GM12878 (cell line): ENCODE data around the gene ABCA2. TPM values are rescaled to one million over a fixed set of nuclear protein-coding genes. Genes with fewer than 3 reads are reported as not detected.

ENCODE experiments used
- ATAC-seq: fragments of 200-7000 bp; cut with Tn5 transposase; 3 replicates; pipeline ENCODE4 v1.9.1; 2020; ENCODE audit warnings: mild to moderate bottlenecking, moderate library complexity
- BruUV-seq: library from RNA; stranded (reverse); fragments of 400-500 nt; replicated peaks from 2 replicates; lab custom pipeline; 2021; lab: Mats Ljungman, UMichigan
- CTCF ChIA-PET: fragments of 300-600 bp; sonication (Branson Sonifier 250); formaldehyde crosslinking; extraction: SDS; loops from one replicate; lab custom pipeline; 2021; ENCODE audit warnings: inconsistent platforms; lab: Yijun Ruan, JAX
- POLR2A ChIA-PET: fragments of 350-600 bp; formaldehyde crosslinking; extraction: SDS; loops from one replicate; lab custom pipeline; 2021; ENCODE audit warnings: inconsistent platforms; lab: Charles Lee
- RAD21 ChIA-PET: fragments of 300-600 bp; sonication (Branson Sonifier 250); formaldehyde crosslinking; loops from one replicate; lab custom pipeline; 2023; ENCODE audit warnings: antibody characterized with exemption; ENCODE audit not compliant: unreplicated experiment; lab: Charles Lee
- SMC1A ChIA-PET: fragments of 300-600 bp; sonication (Branson Sonifier 250); formaldehyde crosslinking; loops from one replicate; lab custom pipeline; 2023; ENCODE audit not compliant: unreplicated experiment, uncharacterized antibody; lab: Charles Lee
- DNase-seq: peaks from one replicate; pipeline ENCODE4 v3.0.0-alpha.2; 2011; ENCODE audit warnings: low read depth, low spot score
- FAIRE-seq: peaks from 3 replicates; lab custom pipeline; 2011; peaks lifted over from hg19 to GRCh38; lab: Jason Lieb, UNC
- H2AFZ ChIP-seq: 2 replicates; pipeline ENCODE4 v1.6.0; 2011; ENCODE audit warnings: low read depth, low read length, control low read depth; ENCODE audit not compliant: control insufficient read depth
- H3K27ac ChIP-seq: 2 replicates; pipeline ENCODE4 v1.5.1; 2011; ENCODE audit warnings: control low read depth; ENCODE audit not compliant: control insufficient read depth, insufficient read depth
- H3K27me3 ChIP-seq, 2 experiments: replicated peaks in 1 of 2; 2 replicates each; pipeline versions ENCODE4 v1.6.0 to v1.6.1; 2011; ENCODE audit warnings: low read length in 1 of 2; ENCODE audit not compliant: control insufficient read depth in 2 of 2, insufficient read depth in 2 of 2
- H3K36me3 ChIP-seq, 2 experiments: 2 replicates each; pipeline ENCODE4 v1.5.1; 2011; ENCODE audit warnings: low read length in 1 of 2; ENCODE audit not compliant: control insufficient read depth in 2 of 2, insufficient read depth in 2 of 2
- H3K4me1 ChIP-seq: 2 replicates; pipeline ENCODE4 v1.6.1; 2011; ENCODE audit warnings: mild to moderate bottlenecking, low read length, moderate library complexity, mixed read lengths; ENCODE audit not compliant: control insufficient read depth, insufficient read depth
- H3K4me2 ChIP-seq: 2 replicates; pipeline ENCODE4 v1.6.0; 2011; ENCODE audit warnings: control low read depth; ENCODE audit not compliant: control insufficient read depth, insufficient read depth
- H3K4me3 ChIP-seq: fragments of 200-600 bp; sonication (generic); 2 replicates; pipeline ENCODE4 v1.5.1; 2016
- H3K79me2 ChIP-seq: 2 replicates; pipeline ENCODE4 v1.6.0; 2011; ENCODE audit warnings: low read length; ENCODE audit not compliant: control insufficient read depth, insufficient read depth
- H3K9ac ChIP-seq: 2 replicates; pipeline ENCODE4 v1.8.0; 2011; ENCODE audit warnings: low read length, control low read depth, mixed read lengths; ENCODE audit not compliant: control insufficient read depth, insufficient read depth
- H3K9me3 ChIP-seq: replicated peaks from 3 replicates; pipeline ENCODE4 v1.5.1; 2011; ENCODE audit warnings: mild to moderate bottlenecking, low read length; ENCODE audit not compliant: control insufficient read depth, insufficient read depth
- H4K20me1 ChIP-seq: 2 replicates; pipeline ENCODE4 v1.6.0; 2011; ENCODE audit not compliant: control insufficient read depth, insufficient read depth
- BRCA1 ChIP-seq: IDR thresholded peaks from 2 replicates; pipeline ENCODE4 v1.6.1; 2011; ENCODE audit warnings: low read depth, low read length, improper control_type of control experiment
- DPF2 ChIP-seq: fragments of 450-650 bp; IDR thresholded peaks from 2 replicates; pipeline ENCODE4 v1.6.1; 2017; ENCODE audit warnings: mild to moderate bottlenecking
- ETV6 ChIP-seq, 2 experiments: fragments of 450-650 bp in 1 of 2; IDR thresholded peaks in 1 of 2; conservative IDR thresholded peaks in 1 of 2; 2 replicates each; pipeline ENCODE4 v1.6.1; 2014; ENCODE audit warnings: antibody characterized with exemption in 1 of 2, borderline replicate concordance in 1 of 2, low read depth in 1 of 2, mild to moderate bottlenecking in 1 of 2, moderate library complexity in 1 of 2
- IKZF2 ChIP-seq, 2 experiments: fragments of 450-650 bp; IDR thresholded peaks; 2 replicates each; pipeline ENCODE4 v1.6.1; 2017; ENCODE audit warnings: mild to moderate bottlenecking in 2 of 2, moderate library complexity in 2 of 2
- JUNB ChIP-seq: IDR thresholded peaks from 2 replicates; pipeline ENCODE4 v1.6.1; 2016; ENCODE audit warnings: antibody characterized with exemption, mild to moderate bottlenecking
- NFYB ChIP-seq: IDR thresholded peaks from 2 replicates; pipeline ENCODE4 v1.6.1; 2011; ENCODE audit warnings: low read depth, mild to moderate bottlenecking, low read length, improper control_type of control experiment, moderate library complexity; ENCODE audit not compliant: insufficient read depth
- NR2C2 ChIP-seq: IDR thresholded peaks from 2 replicates; pipeline ENCODE4 v1.6.1; 2011; ENCODE audit warnings: borderline replicate concordance, low read depth; ENCODE audit not compliant: control insufficient read depth, insufficient read length
- POU2F2 ChIP-seq: IDR thresholded peaks from 3 replicates; pipeline ENCODE4 v1.6.1; 2011; ENCODE audit warnings: low read depth, mild to moderate bottlenecking, low read length, borderline replicate concordance
- WGBS: methylation state at CpG from one replicate; pipeline ENCODE4 v1.1.6; 2016; ENCODE audit warnings: low lambda C conversion rate; ENCODE audit not compliant: insufficient replicate concordance, insufficient coverage; ENCODE audit errors: missing lambda C conversion rate; 5-methylcytosine and 5-hydroxymethylcytosine counted together
- in situ Hi-C: fragments of 300-500 bp; cut with MboI; formaldehyde crosslinking; loops from 9 replicates; pipeline ENCODE4 v1.14.3; 2018; ENCODE audit warnings: mixed read lengths
- intact Hi-C: fragments of 100-400 bp; cut with micrococcal nuclease; formaldehyde crosslinking; loops from one replicate; pipeline ENCODE4 v1.14.2; 2022; ENCODE audit not compliant: unreplicated experiment
- polyA plus RNA-seq, 11 experiments: library from polyadenylated mRNA; depleted of rRNA in 4 of 11; unstranded in 6 of 11; stranded (reverse) in 5 of 11; fragments of >200 nt; fragmentation: Nextera tagmentation in 4 of 11; fragmentation: Illumina TruSeq in 1 of 11; extraction: Ambion mirVana in 4 of 11; extraction: Trizol in 1 of 11; gene quantifications; 1 replicate in 1 of 11; 2 replicates in 10 of 11; pipeline versions ENCODE4 v1.2.1 to v1.2.3, GENCODE V29; 2011 to 2016; ENCODE audit warnings: inconsistent platforms in 2 of 11, missing spikeins in 2 of 11, low read depth in 1 of 11
- total RNA-seq, 4 experiments: library from RNA; depleted of rRNA in 3 of 4; stranded (reverse); fragments of >200 nt in 3 of 4; fragmentation: Illumina TruSeq in 1 of 4; extraction: Trizol in 1 of 4; gene quantifications; 2 replicates each; pipeline versions ENCODE4 v1.2.1 to v1.2.3, GENCODE V29; 2013 to 2021
- TF ChIP-seq, protein P1 (sequence below): IDR thresholded peaks from 2 replicates; pipeline ENCODE4 v1.6.1; 2012; ENCODE audit warnings: improper control_type of control experiment, low read depth, low read length; ENCODE audit not compliant: insufficient replicate concordance

Gene ABCA2
- total and polyA plus RNA-seq, 10 of the 15 experiments (the other 5 are each of a cell fraction or from before 2014, with no cell fraction given), result 0.13 to 2.6 (median 0.71) TPM; not detected in 2

- H3K27ac ChIP-seq, result no peak overlapping the region
- DNase-seq, result no peak
- ChIA-PET CTCF (no interaction called here), RAD21 (no interaction called here), POLR2A (interaction anchor here (0.7 kb wide), 1 partner anchor 175 kb away, joined by 5 read pairs; no protein-coding TSS in a partner anchor), SMC1A (no interaction called here)
- in situ Hi-C loops (no loop called here), intact Hi-C loops (no loop called here)
- TF ChIP-seq NR2C2, result no peak
- TF ChIP-seq IKZF2 (IDR thresholded peaks at IDR 0.05), result no peak
- no peak for TF ChIP-seq POU2F2
- no peak overlapping the region for H3K4me2 ChIP-seq
- H3K4me1 ChIP-seq, result no peaks in the 10 kb centered on the region
- H4K20me1 ChIP-seq, result peaks cover 3% of the 10 kb centered on the region; the same call in 1 of the 2 replicates
- H3K9me3 ChIP-seq, result no peaks in the 10 kb centered on the region
- WGBS, result 13% methylated on average over 43 of the region's 48 CpGs
- ATAC-seq, result no peak
- peaks cover 5 to 6% of the 10 kb centered on the region in 2 experiments for H3K27me3 ChIP-seq
- H3K9ac ChIP-seq, result no peak overlapping the region
- BruUV-seq, result no TSS peak
- no peak overlapping the region for H2AFZ ChIP-seq
- FAIRE-seq, result no peak
- no peak overlapping the region for H3K4me3 ChIP-seq
- H3K36me3 ChIP-seq, result no peaks in the 10 kb centered on the region
- H3K79me2 ChIP-seq, result no peaks in the 10 kb centered on the region
Measured at GRCh38 chr9:136985027-136985602, 42.9 kb downstream of the ABCA2 start.

DNA sequence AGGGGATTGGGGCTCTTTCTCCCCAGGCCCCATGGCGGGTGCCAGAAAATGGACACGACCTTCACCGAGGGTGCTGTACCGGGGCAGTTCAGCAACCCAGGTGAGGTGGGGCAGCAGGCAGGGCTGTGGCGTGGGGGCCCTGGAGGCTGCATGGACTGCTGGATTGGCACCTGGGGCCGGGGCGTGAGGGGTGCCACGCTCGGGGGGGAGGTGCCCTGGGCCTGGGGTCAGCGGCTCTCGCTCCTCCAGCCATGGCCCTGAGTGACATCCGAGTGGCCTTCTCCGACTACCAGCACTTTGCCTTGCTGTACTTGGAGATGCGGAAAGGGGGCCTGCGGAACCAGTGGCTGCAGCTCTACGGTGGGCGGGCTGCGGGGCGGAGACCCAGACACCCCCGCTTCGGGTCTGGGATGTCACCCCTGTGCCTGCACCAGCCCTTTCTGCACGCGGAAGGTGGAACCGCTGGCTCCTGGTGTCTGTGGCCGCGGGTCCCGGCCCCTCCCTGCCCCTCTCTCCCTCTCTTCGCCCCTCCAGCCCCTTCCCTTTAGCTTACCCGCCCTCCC is 43.5 kb downstream of the ABCA2 start:
- ChIA-PET CTCF (no interaction called here), SMC1A (no interaction called here), RAD21 (no interaction called here), POLR2A (interaction anchor here (0.7 kb wide), 1 partner anchor 175 kb away, joined by 5 read pairs; no protein-coding TSS in a partner anchor)
- H3K27ac ChIP-seq, result no peak overlapping the region
- ATAC-seq (no peak), DNase-seq (no peak), FAIRE-seq (no peak)
- no peak overlapping the region for H3K4me3 ChIP-seq
- no peaks in the 10 kb centered on the region for H3K36me3 ChIP-seq
- H3K9me3 ChIP-seq, result no peaks in the 10 kb centered on the region
- no peak overlapping the region for H3K4me2 ChIP-seq
- whole genome bisulfite sequencing, result 64% methylated on average over 24 of the region's 29 CpGs
- no peak overlapping the region for H3K9ac ChIP-seq
- peaks cover 5 to 6% of the 10 kb centered on the region in 2 experiments for H3K27me3 ChIP-seq
- no peak overlapping the region for H2AFZ ChIP-seq
- no TSS peak for BruUV-seq
- no peaks in the 10 kb centered on the region for H3K79me2 ChIP-seq
- no peaks in the 10 kb centered on the region for H3K4me1 ChIP-seq
- H4K20me1 ChIP-seq, result peaks cover 3% of the 10 kb centered on the region; the same call in 1 of the 2 replicates
- in situ Hi-C loops, result no loop called here
- intact Hi-C loops, result no loop called here
- TF ChIP-seq JUNB (no peak), BRCA1 (no peak), NFYB (no peak), DPF2 (no peak), ETV6 (conservative IDR thresholded peaks at IDR 0.05 in 1 of 2, IDR thresholded peaks at IDR 0.05 in 1 of 2; ENCODE audit: borderline replicate concordance in 1 of 2, low read depth in 1 of 2) (no peak)
- TF ChIP-seq, protein P1, sequence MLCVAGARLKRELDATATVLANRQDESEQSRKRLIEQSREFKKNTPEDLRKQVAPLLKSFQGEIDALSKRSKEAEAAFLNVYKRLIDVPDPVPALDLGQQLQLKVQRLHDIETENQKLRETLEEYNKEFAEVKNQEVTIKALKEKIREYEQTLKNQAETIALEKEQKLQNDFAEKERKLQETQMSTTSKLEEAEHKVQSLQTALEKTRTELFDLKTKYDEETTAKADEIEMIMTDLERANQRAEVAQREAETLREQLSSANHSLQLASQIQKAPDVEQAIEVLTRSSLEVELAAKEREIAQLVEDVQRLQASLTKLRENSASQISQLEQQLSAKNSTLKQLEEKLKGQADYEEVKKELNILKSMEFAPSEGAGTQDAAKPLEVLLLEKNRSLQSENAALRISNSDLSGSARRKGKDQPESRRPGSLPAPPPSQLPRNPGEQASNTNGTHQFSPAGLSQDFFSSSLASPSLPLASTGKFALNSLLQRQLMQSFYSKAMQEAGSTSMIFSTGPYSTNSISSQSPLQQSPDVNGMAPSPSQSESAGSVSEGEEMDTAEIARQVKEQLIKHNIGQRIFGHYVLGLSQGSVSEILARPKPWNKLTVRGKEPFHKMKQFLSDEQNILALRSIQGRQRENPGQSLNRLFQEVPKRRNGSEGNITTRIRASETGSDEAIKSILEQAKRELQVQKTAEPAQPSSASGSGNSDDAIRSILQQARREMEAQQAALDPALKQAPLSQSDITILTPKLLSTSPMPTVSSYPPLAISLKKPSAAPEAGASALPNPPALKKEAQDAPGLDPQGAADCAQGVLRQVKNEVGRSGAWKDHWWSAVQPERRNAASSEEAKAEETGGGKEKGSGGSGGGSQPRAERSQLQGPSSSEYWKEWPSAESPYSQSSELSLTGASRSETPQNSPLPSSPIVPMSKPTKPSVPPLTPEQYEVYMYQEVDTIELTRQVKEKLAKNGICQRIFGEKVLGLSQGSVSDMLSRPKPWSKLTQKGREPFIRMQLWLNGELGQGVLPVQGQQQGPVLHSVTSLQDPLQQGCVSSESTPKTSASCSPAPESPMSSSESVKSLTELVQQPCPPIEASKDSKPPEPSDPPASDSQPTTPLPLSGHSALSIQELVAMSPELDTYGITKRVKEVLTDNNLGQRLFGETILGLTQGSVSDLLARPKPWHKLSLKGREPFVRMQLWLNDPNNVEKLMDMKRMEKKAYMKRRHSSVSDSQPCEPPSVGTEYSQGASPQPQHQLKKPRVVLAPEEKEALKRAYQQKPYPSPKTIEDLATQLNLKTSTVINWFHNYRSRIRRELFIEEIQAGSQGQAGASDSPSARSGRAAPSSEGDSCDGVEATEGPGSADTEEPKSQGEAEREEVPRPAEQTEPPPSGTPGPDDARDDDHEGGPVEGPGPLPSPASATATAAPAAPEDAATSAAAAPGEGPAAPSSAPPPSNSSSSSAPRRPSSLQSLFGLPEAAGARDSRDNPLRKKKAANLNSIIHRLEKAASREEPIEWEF, result no peak
